Endothelial cell of umbilical vein (primary cell): ENCODE measurements around the gene TSPAN9. TPM values are rescaled to one million over a fixed set of nuclear protein-coding genes. Genes with fewer than 3 reads are reported as not detected.

Experiments
- BruUV-seq: library from RNA; stranded (reverse); fragments of 400-500 nt; replicated peaks from 2 replicates; lab custom pipeline; 2021; lab: Mats Ljungman, UMichigan
- CTCF ChIA-PET: fragments of 300-600, 350-600 bp; sonication (Branson Sonifier 250); formaldehyde crosslinking; loops from one replicate; lab custom pipeline; 2021; ENCODE audit warnings: antibody characterized with exemption, inconsistent platforms; lab: Charles Lee
- POLR2A ChIA-PET: fragments of 300-600, 350-600 bp; sonication (Branson Sonifier 250); formaldehyde crosslinking; loops from one replicate; lab custom pipeline; 2021; ENCODE audit warnings: antibody characterized with exemption, inconsistent platforms; lab: Charles Lee
- DNase-seq: peaks from one replicate; pipeline ENCODE4 v3.0.0-alpha.2; 2011; ENCODE audit warnings: low read depth, low spot score
- FAIRE-seq: peaks from 2 replicates; lab custom pipeline; 2011; peaks lifted over from hg19 to GRCh38; lab: Jason Lieb, UNC
- H2AFZ ChIP-seq: 2 replicates; pipeline ENCODE4 v1.6.0; 2012; ENCODE audit warnings: low read depth, low read length, control low read depth, inconsistent platforms
- H3K27ac ChIP-seq: 2 replicates; pipeline ENCODE4 v1.5.1; 2011; ENCODE audit warnings: low read depth, mild to moderate bottlenecking, control low read depth, low read length, moderate library complexity; ENCODE audit not compliant: insufficient read depth
- H3K27me3 ChIP-seq, 2 experiments: 2 replicates each; pipeline versions ENCODE4 v1.6.0 to v1.6.1; 2011; ENCODE audit warnings: low read length in 2 of 2, mixed read lengths in 1 of 2; ENCODE audit not compliant: control insufficient read depth in 2 of 2, insufficient read depth in 2 of 2
- H3K36me3 ChIP-seq, 2 experiments: 2 replicates in 1 of 2; 3 replicates in 1 of 2; pipeline ENCODE4 v1.5.1; 2011; ENCODE audit warnings: low read length in 2 of 2, mild to moderate bottlenecking in 1 of 2, moderate library complexity in 1 of 2; ENCODE audit not compliant: control insufficient read depth in 2 of 2, insufficient read depth in 2 of 2; ENCODE audit errors: extremely low read depth in 1 of 2
- H3K4me1 ChIP-seq: 3 replicates; pipeline ENCODE4 v1.5.1; 2011; ENCODE audit warnings: mild to moderate bottlenecking, low read length; ENCODE audit not compliant: control insufficient read depth, insufficient read depth; ENCODE audit errors: extremely low read depth
- H3K4me2 ChIP-seq: 2 replicates; pipeline ENCODE4 v1.6.1; 2011; ENCODE audit warnings: low read length, control low read depth, mixed read lengths; ENCODE audit not compliant: insufficient read depth
- H3K4me3 ChIP-seq, 3 experiments: fragments of 200-600 bp in 1 of 3; sonication (generic), shearing (Covaris generic) in 1 of 3; replicated peaks in 1 of 3; 2 replicates each; pipeline ENCODE4 v1.5.1; 2011 to 2016; ENCODE audit warnings: control low read depth in 3 of 3, low read length in 3 of 3, mild to moderate bottlenecking in 2 of 3, inconsistent platforms in 1 of 3, low read depth in 1 of 3, moderate library complexity in 1 of 3; ENCODE audit not compliant: insufficient read depth in 1 of 3
- H3K79me2 ChIP-seq: 2 replicates; pipeline ENCODE4 v1.6.0; 2012; ENCODE audit warnings: low read length, inconsistent platforms; ENCODE audit not compliant: control insufficient read depth, insufficient read depth
- H3K9ac ChIP-seq: replicated peaks from 2 replicates; pipeline ENCODE3; 2011; ENCODE audit warnings: low read length, control low read depth; ENCODE audit not compliant: insufficient read depth; ENCODE audit errors: extremely low read depth
- H3K9me1 ChIP-seq: replicated peaks from 3 replicates; pipeline ENCODE4 v1.6.0; 2011; ENCODE audit warnings: mild to moderate bottlenecking, low read length; ENCODE audit not compliant: control insufficient read depth, insufficient read depth; ENCODE audit errors: extremely low read depth
- H3K9me3 ChIP-seq: replicated peaks from 2 replicates; pipeline ENCODE4 v1.5.1; 2012; ENCODE audit warnings: low read length, inconsistent platforms; ENCODE audit not compliant: control insufficient read depth, insufficient read depth
- H4K20me1 ChIP-seq: replicated peaks from 2 replicates; pipeline ENCODE3; 2011; ENCODE audit warnings: mild to moderate bottlenecking, low read length; ENCODE audit not compliant: control insufficient read depth, insufficient read depth; ENCODE audit errors: extremely low read depth
- EZH2 ChIP-seq: IDR thresholded peaks from 2 replicates; pipeline ENCODE4 v1.6.1; 2012; ENCODE audit warnings: borderline replicate concordance, low read depth, mild to moderate bottlenecking, moderate library complexity, low read length, inconsistent platforms; ENCODE audit not compliant: severe bottlenecking
- FOS ChIP-seq: IDR thresholded peaks from 2 replicates; pipeline ENCODE4 v1.6.1; 2011; ENCODE audit warnings: mild to moderate bottlenecking, low read length, moderate library complexity, borderline replicate concordance; ENCODE audit not compliant: insufficient read depth
- GATA2 ChIP-seq: IDR thresholded peaks from 2 replicates; pipeline ENCODE4 v1.7.0; 2011; ENCODE audit warnings: low read depth, mild to moderate bottlenecking, moderate library complexity, mixed read lengths, low read length; ENCODE audit not compliant: insufficient read length, insufficient read depth
- JUN ChIP-seq: IDR thresholded peaks from 2 replicates; pipeline ENCODE4 v1.6.1; 2011; ENCODE audit warnings: borderline replicate concordance, low read depth; ENCODE audit not compliant: insufficient read length, insufficient read depth
- MYC ChIP-seq: IDR thresholded peaks from one replicate; pipeline ENCODE4 v1.6.1; 2011; ENCODE audit warnings: mild to moderate bottlenecking, low read depth, low read length
- POLR2A ChIP-seq: IDR thresholded peaks from 2 replicates; pipeline ENCODE4 v1.6.1; 2012; ENCODE audit warnings: low read depth, mild to moderate bottlenecking, control low read depth, low read length
- POLR2AphosphoS5 ChIP-seq: IDR thresholded peaks from 2 replicates; pipeline ENCODE4 v1.6.1; 2012; ENCODE audit warnings: low read depth, mild to moderate bottlenecking, control low read depth, low read length, moderate library complexity; ENCODE audit not compliant: insufficient read depth
- dilution Hi-C: fragments of 300-500 bp; cut with MboI; formaldehyde crosslinking; loops from one replicate; pipeline ENCODE4 v1.15.0; 2019; ENCODE audit warnings: low sequenced_read_pairs; ENCODE audit not compliant: extremely low pct_ligation_motif_present
- intact Hi-C: fragments of 100-400 bp; cut with micrococcal nuclease; formaldehyde crosslinking; loops from one replicate; pipeline ENCODE4 v1.10.0; 2022
- polyA plus RNA-seq, 4 experiments: library from polyadenylated mRNA; depleted of rRNA in 3 of 4; stranded (reverse) in 3 of 4; unstranded in 1 of 4; fragments of >200 nt; gene quantifications; 2 replicates each; pipeline versions ENCODE4 v1.2.1 to v1.2.3, GENCODE V29; 2011 to 2012; ENCODE audit warnings: missing spikeins in 1 of 4
- total RNA-seq: library from RNA; stranded (reverse); gene quantifications from 2 replicates; pipeline ENCODE4 v1.2.3, GENCODE V29; 2021
- TF ChIP-seq, protein P1 (sequence below), 2 donors: IDR thresholded peaks; 1 replicate in 1 of 2; 2 replicates in 1 of 2; pipeline ENCODE4 v1.5.1; 2011; ENCODE audit warnings: low read length in 2 of 2, mild to moderate bottlenecking in 2 of 2, moderate library complexity in 2 of 2, control low read depth in 1 of 2, inconsistent platforms in 1 of 2, low read depth in 1 of 2; ENCODE audit not compliant: insufficient read depth in 1 of 2; ENCODE audit errors: extremely low read depth in 1 of 2
- TF ChIP-seq, protein P2 (sequence below): IDR thresholded peaks from 2 replicates; pipeline ENCODE4 v1.6.1; 2011; ENCODE audit not compliant: insufficient read depth, insufficient read length

The TSPAN9 gene
- total and polyA plus RNA-seq, 2 donors (not counting 3 experiments of a cell fraction or from before 2014, with no cell fraction given): 43.3 to 66.8 TPM

DNA sequence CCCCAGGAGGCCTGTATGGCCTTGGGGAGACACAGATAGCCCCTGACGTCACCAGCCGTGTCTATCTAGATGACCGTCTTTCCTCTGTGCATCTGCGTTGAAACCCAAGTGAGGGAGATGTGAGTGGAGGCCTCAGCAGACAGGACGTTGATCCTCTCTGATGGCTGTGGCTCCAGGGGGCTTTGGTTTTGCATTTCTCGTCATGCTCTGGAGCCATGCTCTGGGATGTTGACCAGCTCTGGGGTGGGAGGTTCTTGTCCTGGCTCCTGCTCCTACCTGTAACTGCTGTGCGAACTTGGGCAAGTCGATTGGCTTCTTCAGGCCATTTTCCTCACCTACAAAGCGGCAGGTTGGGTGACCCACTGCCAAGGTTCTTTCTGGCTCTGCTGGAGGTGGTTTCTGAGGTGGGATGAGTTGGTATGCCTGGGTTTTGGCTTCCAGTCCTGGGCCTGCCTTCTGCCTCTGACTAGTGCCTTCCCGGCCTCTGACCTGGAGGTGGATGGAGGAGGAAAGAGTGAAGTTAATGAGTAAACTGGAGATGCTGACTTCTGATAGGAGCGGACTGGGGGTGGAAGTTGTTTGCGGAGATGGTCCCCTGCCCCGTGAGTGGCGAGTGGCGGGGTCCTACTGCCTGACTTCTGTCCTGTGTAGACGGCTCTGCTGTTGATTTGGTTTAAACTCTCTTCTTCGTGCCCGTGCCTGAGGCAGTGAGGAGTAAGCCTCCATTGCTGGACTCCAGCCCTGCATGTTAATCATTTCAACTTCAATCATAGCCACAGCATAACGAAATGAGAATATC lies 8.4 kb downstream of the TSPAN9 start:
- H2AFZ ChIP-seq: no peak overlapping the region
- POLR2A ChIA-PET: no interaction called here
- no TSS peak for BruUV-seq

More for the DNA sequence above, 8.4 kb downstream of the TSPAN9 start:
- H3K27ac ChIP-seq: no peak overlapping the region
- no peak overlapping the region for H3K4me3 ChIP-seq
- DNase-seq (no peak), FAIRE-seq (no peak)
- H3K9ac ChIP-seq: no peak overlapping the region
- H3K27me3 ChIP-seq: no peaks in the 10 kb centered on the region
- no peak for TF ChIP-seq JUN
- no peak for TF ChIP-seq MYC
- TF ChIP-seq GATA2: no peak
- TF ChIP-seq EZH2: no peak
- TF ChIP-seq, protein P1, sequence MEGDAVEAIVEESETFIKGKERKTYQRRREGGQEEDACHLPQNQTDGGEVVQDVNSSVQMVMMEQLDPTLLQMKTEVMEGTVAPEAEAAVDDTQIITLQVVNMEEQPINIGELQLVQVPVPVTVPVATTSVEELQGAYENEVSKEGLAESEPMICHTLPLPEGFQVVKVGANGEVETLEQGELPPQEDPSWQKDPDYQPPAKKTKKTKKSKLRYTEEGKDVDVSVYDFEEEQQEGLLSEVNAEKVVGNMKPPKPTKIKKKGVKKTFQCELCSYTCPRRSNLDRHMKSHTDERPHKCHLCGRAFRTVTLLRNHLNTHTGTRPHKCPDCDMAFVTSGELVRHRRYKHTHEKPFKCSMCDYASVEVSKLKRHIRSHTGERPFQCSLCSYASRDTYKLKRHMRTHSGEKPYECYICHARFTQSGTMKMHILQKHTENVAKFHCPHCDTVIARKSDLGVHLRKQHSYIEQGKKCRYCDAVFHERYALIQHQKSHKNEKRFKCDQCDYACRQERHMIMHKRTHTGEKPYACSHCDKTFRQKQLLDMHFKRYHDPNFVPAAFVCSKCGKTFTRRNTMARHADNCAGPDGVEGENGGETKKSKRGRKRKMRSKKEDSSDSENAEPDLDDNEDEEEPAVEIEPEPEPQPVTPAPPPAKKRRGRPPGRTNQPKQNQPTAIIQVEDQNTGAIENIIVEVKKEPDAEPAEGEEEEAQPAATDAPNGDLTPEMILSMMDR (IDR thresholded peaks at IDR 0.05; ENCODE audit: extremely low read depth in 1 of 2, insufficient read depth in 1 of 2, low read depth in 1 of 2, low read length in 2 of 2): no peak
- TF ChIP-seq POLR2A: no peak
- no peak for TF ChIP-seq FOS
- no peak for TF ChIP-seq POLR2AphosphoS5
- TF ChIP-seq, protein P2, sequence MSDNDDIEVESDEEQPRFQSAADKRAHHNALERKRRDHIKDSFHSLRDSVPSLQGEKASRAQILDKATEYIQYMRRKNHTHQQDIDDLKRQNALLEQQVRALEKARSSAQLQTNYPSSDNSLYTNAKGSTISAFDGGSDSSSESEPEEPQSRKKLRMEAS: no peak
- dilution Hi-C loops (no loop called here), intact Hi-C loops (no loop called here)
- H3K9me3 ChIP-seq: no peaks in the 10 kb centered on the region
- H3K36me3 ChIP-seq: peaks cover 0 to under 1% of the 10 kb centered on the region in 2 experiments
- H4K20me1 ChIP-seq: no peaks in the 10 kb centered on the region
- peaks cover 2% of the 10 kb centered on the region for H3K79me2 ChIP-seq
- H3K9me1 ChIP-seq: no peaks in the 10 kb centered on the region
- H3K4me2 ChIP-seq: no peak overlapping the region
- peaks cover 15% of the 10 kb centered on the region for H3K4me1 ChIP-seq
- CTCF ChIA-PET: interaction anchor here (1.5 kb wide), 1 partner anchor 9 kb away, joined by 3 read pairs; no protein-coding TSS in a partner anchor
